ENCODE data around the gene STIP1.

Gene STIP1

GRCh38 chr11:64234647-64235379 lies 48.8 kb downstream of the STIP1 start:
- peak; percentile 48 for DNase-seq (ENCODE audit: insufficient read length)
- TF ChIP-seq POLR2A (IDR thresholded peaks at IDR 0.05; ENCODE audit: low read depth, low read length) (no peak), TAF1 (IDR thresholded peaks at IDR 0.05; ENCODE audit: borderline replicate concordance, low read depth, low read length) (no peak), POLR2AphosphoS5 (IDR thresholded peaks at IDR 0.05; ENCODE audit: low read depth, low read length) (no peak)
- peak; percentile 65 for FAIRE-seq

GRCh38 chr11:64235437-64236161 lies 49.6 kb downstream of the STIP1 start:
- FAIRE-seq: peak; percentile 5
- TF ChIP-seq POLR2A (IDR thresholded peaks at IDR 0.05; ENCODE audit: low read depth, low read length) (no peak), POLR2AphosphoS5 (IDR thresholded peaks at IDR 0.05; ENCODE audit: low read depth, low read length) (no peak), TAF1 (IDR thresholded peaks at IDR 0.05; ENCODE audit: borderline replicate concordance, low read depth, low read length) (no peak)
- DNase-seq (ENCODE audit: insufficient read length): no peak

- no peak for TF ChIP-seq TAF1 (IDR thresholded peaks at IDR 0.05; ENCODE audit: borderline replicate concordance, low read depth, low read length)
- no peak for TF ChIP-seq POLR2AphosphoS5 (IDR thresholded peaks at IDR 0.05; ENCODE audit: low read depth, low read length)
- no peak for TF ChIP-seq POLR2A (IDR thresholded peaks at IDR 0.05; ENCODE audit: low read depth, low read length)
- FAIRE-seq: no peak
- no peak for DNase-seq (ENCODE audit: insufficient read length)
These were observed 51.5 kb downstream of the STIP1 start for GRCh38 chr11:64237484-64237951.

- FAIRE-seq (no peak), DNase-seq (ENCODE audit: insufficient read length) (no peak)
- TF ChIP-seq POLR2A (IDR thresholded peaks at IDR 0.05; ENCODE audit: low read depth, low read length): no peak
- no peak for TF ChIP-seq TAF1 (IDR thresholded peaks at IDR 0.05; ENCODE audit: borderline replicate concordance, low read depth, low read length)
- no peak for TF ChIP-seq POLR2AphosphoS5 (IDR thresholded peaks at IDR 0.05; ENCODE audit: low read depth, low read length)
These were observed 52.1 kb downstream of the STIP1 start for GRCh38 chr11:64238076-64238475.

- FAIRE-seq (no peak), DNase-seq (ENCODE audit: insufficient read length) (no peak)
- no peak for TF ChIP-seq POLR2AphosphoS5 (IDR thresholded peaks at IDR 0.05; ENCODE audit: low read depth, low read length)
- no peak for TF ChIP-seq TAF1 (IDR thresholded peaks at IDR 0.05; ENCODE audit: borderline replicate concordance, low read depth, low read length)
- no peak for TF ChIP-seq POLR2A (IDR thresholded peaks at IDR 0.05; ENCODE audit: low read depth, low read length)
These were observed 53.0 kb downstream of the STIP1 start for GRCh38 chr11:64238999-64239398.

- no peak for TF ChIP-seq POLR2A (IDR thresholded peaks at IDR 0.05; ENCODE audit: low read depth, low read length)
- TF ChIP-seq POLR2AphosphoS5 (IDR thresholded peaks at IDR 0.05; ENCODE audit: low read depth, low read length): no peak
- no peak for TF ChIP-seq TAF1 (IDR thresholded peaks at IDR 0.05; ENCODE audit: borderline replicate concordance, low read depth, low read length)
- DNase-seq (ENCODE audit: insufficient read length) (no peak), FAIRE-seq (no peak)
These were observed 53.9 kb downstream of the STIP1 start for GRCh38 chr11:64239662-64240434.

GRCh38 chr11:64240435-64241240 lies 54.7 kb downstream of the STIP1 start, which contains the start of gene FKBP2:
Gene FKBP2, plus strand, starts transcription at chr11:64241095. Its CDS starts 1,293 bp downstream, at chr11:64242388.
- FAIRE-seq: peak; percentile 100
- TF ChIP-seq POLR2AphosphoS5 (IDR thresholded peaks at IDR 0.05; ENCODE audit: low read depth, low read length): peak; percentile 79
- peak; percentile 82 for TF ChIP-seq TAF1 (IDR thresholded peaks at IDR 0.05; ENCODE audit: borderline replicate concordance, low read depth, low read length)
- TF ChIP-seq POLR2A (IDR thresholded peaks at IDR 0.05; ENCODE audit: low read depth, low read length): peak; percentile 89
- DNase-seq (ENCODE audit: insufficient read length): peak; percentile 96

GRCh38 chr11:64241241-64241490 lies 55.2 kb downstream of the STIP1 start:
- peak; percentile 89 for DNase-seq (ENCODE audit: insufficient read length)
- no peak for TF ChIP-seq TAF1 (IDR thresholded peaks at IDR 0.05; ENCODE audit: borderline replicate concordance, low read depth, low read length)
- no peak for TF ChIP-seq POLR2A (IDR thresholded peaks at IDR 0.05; ENCODE audit: low read depth, low read length)
- no peak for TF ChIP-seq POLR2AphosphoS5 (IDR thresholded peaks at IDR 0.05; ENCODE audit: low read depth, low read length)
- FAIRE-seq: no peak

- TF ChIP-seq TAF1 (IDR thresholded peaks at IDR 0.05; ENCODE audit: borderline replicate concordance, low read depth, low read length) (no peak; the same call in 1 of the 2 replicates), POLR2A (IDR thresholded peaks at IDR 0.05; ENCODE audit: low read depth, low read length) (peak; percentile 64), POLR2AphosphoS5 (IDR thresholded peaks at IDR 0.05; ENCODE audit: low read depth, low read length) (peak; percentile 42; the same call in 1 of the 2 replicates)
- FAIRE-seq: no peak
- DNase-seq (ENCODE audit: insufficient read length): peak; percentile 92
These were observed 55.8 kb downstream of the STIP1 start for GRCh38 chr11:64241491-64242374.
